Lung (tissue), 12 donors: ENCODE data around the gene ADAP1. TPM values are rescaled to one million over a fixed set of nuclear protein-coding genes. Genes with fewer than 3 reads are reported as not detected.
A peak's percentile ranks its signal among the peaks of the same experiment; 100 is the strongest.

Experiments
- ATAC-seq: fragments of 200-7000 bp; cut with Tn5 transposase; one replicate; pipeline ENCODE4 v1.9.1; 2020; ENCODE audit warnings: moderate number of reproducible peaks; ENCODE audit not compliant: insufficient read depth, low FRiP score
- DNase-seq, 3 donors: peaks; one replicate each; pipeline ENCODE4 v3.0.0-alpha.2; 2013 to 2017
- H3K27ac ChIP-seq, 2 donors: one replicate each; pipeline ENCODE4 v1.5.1; 2013; ENCODE audit warnings: mild to moderate bottlenecking in 2 of 2, moderate library complexity in 2 of 2, control low read depth in 1 of 2, inconsistent platforms in 1 of 2, low read depth in 1 of 2, low read length in 1 of 2
- H3K27me3 ChIP-seq, 3 donors: one replicate each; pipeline ENCODE4 v1.5.1; 2013; ENCODE audit warnings: low read length in 2 of 3; ENCODE audit not compliant: control insufficient read depth in 3 of 3, insufficient read depth in 3 of 3
- H3K36me3 ChIP-seq, 4 donors: one replicate each; pipeline ENCODE4 v1.5.1; 2013; ENCODE audit warnings: low read length in 4 of 4, mild to moderate bottlenecking in 1 of 4, moderate library complexity in 1 of 4; ENCODE audit not compliant: control insufficient read depth in 4 of 4, insufficient read depth in 4 of 4
- H3K4me1 ChIP-seq, 5 donors: one replicate each; pipeline ENCODE4 v1.5.1; 2013; ENCODE audit warnings: low read length in 5 of 5, mild to moderate bottlenecking in 2 of 5, moderate library complexity in 1 of 5; ENCODE audit not compliant: control insufficient read depth in 5 of 5, insufficient read depth in 5 of 5
- H3K4me3 ChIP-seq: one replicate; pipeline ENCODE4 v1.5.1; 2013; ENCODE audit warnings: mild to moderate bottlenecking, control low read depth, moderate library complexity
- H3K9ac ChIP-seq, 2 donors: one replicate each; pipeline ENCODE4 v1.5.1; 2013; ENCODE audit warnings: low read length in 2 of 2, control low read depth in 1 of 2; ENCODE audit not compliant: insufficient read depth in 1 of 2
- H3K9me3 ChIP-seq, 4 donors: one replicate each; pipeline ENCODE4 v1.5.1; 2013; ENCODE audit warnings: low read length in 3 of 4, mild to moderate bottlenecking in 1 of 4, moderate library complexity in 1 of 4; ENCODE audit not compliant: control insufficient read depth in 4 of 4, insufficient read depth in 3 of 4
- WGBS, 2 donors: extraction: QIAGEN DNeasy Blood & Tissue Kit; methylation state at CpG; one replicate each; pipeline ENCODE4 v1.1.7; 2013; 5-methylcytosine and 5-hydroxymethylcytosine counted together
- polyA plus RNA-seq, 2 donors: library from polyadenylated mRNA; stranded (reverse); fragments of 200-250 nt; gene quantifications; one replicate each; pipeline ENCODE4 v1.2.1, GENCODE V29; 2013
- total RNA-seq, 2 donors: library from RNA; depleted of rRNA in 1 of 2; stranded (reverse); fragments of >200 nt in 1 of 2; gene quantifications; one replicate each; pipeline ENCODE4 v1.2.1, GENCODE V29; 2014 to 2021
- TF ChIP-seq, protein P1 (sequence below): IDR thresholded peaks from 2 replicates; pipeline ENCODE4 v1.5.1; 2012; ENCODE audit warnings: mild to moderate bottlenecking; ENCODE audit errors: control extremely low read depth, extremely low read depth
- donor health status: control.
- donor health status: control.
- donor health status: Bipolar disorder and iron deficiency.
- donor health status: healthy.
- donor health status: DM: yes; HTN: yes; CAD: no.

Gene ADAP1
- total and polyA plus RNA-seq, 4 donors: 11.5 to 39.0 (median 32.6) TPM

DNA sequence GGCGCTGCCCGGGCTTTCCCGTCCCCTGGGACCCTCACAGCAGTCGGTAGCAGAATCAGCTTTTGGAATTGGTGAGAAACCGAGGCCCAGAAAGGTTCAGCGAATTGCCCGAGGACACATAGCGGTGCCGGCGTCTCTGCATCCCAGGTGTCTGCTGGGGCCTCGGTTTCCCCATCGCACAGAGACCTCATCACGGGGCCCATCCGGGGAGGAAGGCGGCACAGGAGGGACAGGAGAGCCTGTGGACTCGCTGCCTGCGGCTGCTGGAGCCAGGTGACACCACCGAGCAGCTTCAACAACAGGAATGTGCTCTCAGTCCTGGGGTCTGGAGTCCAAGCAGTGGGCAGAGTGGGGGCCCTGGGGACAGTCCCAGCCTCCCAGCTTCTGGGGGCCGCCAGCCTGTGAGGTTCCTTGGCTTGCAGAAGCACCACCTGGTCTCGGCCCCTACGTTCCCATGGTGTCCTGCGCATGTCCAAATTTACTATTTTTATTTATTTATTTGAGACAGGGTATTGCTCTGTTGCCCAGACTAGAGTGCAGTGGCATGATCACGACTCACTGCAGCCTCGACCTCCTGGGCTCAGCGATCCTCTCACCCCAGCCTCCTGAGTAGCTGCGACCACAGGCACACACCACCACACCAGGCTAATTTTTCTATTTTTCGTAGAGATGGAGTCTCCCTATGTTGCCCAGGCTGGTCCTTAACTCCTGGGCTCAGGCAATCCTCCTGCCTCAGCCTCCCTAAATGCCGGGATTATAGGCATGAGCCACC is 21.4 kb upstream of the ADAP1 start:
- DNase-seq: no peak
- TF ChIP-seq, protein P1, sequence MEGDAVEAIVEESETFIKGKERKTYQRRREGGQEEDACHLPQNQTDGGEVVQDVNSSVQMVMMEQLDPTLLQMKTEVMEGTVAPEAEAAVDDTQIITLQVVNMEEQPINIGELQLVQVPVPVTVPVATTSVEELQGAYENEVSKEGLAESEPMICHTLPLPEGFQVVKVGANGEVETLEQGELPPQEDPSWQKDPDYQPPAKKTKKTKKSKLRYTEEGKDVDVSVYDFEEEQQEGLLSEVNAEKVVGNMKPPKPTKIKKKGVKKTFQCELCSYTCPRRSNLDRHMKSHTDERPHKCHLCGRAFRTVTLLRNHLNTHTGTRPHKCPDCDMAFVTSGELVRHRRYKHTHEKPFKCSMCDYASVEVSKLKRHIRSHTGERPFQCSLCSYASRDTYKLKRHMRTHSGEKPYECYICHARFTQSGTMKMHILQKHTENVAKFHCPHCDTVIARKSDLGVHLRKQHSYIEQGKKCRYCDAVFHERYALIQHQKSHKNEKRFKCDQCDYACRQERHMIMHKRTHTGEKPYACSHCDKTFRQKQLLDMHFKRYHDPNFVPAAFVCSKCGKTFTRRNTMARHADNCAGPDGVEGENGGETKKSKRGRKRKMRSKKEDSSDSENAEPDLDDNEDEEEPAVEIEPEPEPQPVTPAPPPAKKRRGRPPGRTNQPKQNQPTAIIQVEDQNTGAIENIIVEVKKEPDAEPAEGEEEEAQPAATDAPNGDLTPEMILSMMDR: no peak
- Histone ChIP-seq H3K4me1 (peaks cover 0 to 35% (median 11%) of the 10 kb centered on the region in 5 donors), H3K27me3 (no peaks in the 10 kb centered on the region), H3K9ac (no peak overlapping the region), H3K27ac (no peak overlapping the region), H3K9me3 (no peaks in the 10 kb centered on the region), H3K36me3 (peaks cover 4 to 14% (median 8%) of the 10 kb centered on the region in 4 donors), H3K4me3 (no peak overlapping the region)
- 47 to 59% methylated on average over 28 of the region's 28 CpGs for WGBS, 2 donors
- ATAC-seq: no peak

- peak within 1 kb of the TSS; percentile 17 to 69 for H3K9ac ChIP-seq
- ATAC-seq: peak; percentile 98
- peak within 1 kb of the TSS; percentile 99 to 100 for H3K27ac ChIP-seq
- TF ChIP-seq, protein P1: no peak
- WGBS, 2 donors: 0% methylated on average over 77 to 78 of the region's 78 CpGs
- H3K4me1 ChIP-seq: peaks cover 0 to 35% (median 12%) of the 10 kb centered on the region in 5 donors
- peak; percentile 88 to 94 (median 94) for DNase-seq
- peaks cover 6 to 16% (median 10%) of the 10 kb centered on the region in 4 donors for H3K36me3 ChIP-seq
- no peaks in the 10 kb centered on the region for H3K9me3 ChIP-seq
- H3K27me3 ChIP-seq: no peaks in the 10 kb centered on the region
- H3K4me3 ChIP-seq: peak within 1 kb of the TSS; percentile 99
Observed at GRCh38 chr7:974820-975681, 20.6 kb upstream of the ADAP1 start, which contains the start of gene COX19. Gene COX19 (minus strand): TSS chr7:975549. CDS start chr7:975509, 40 bp downstream.

GRCh38 chr7:974172-974571 is 19.7 kb upstream of the ADAP1 start:
- DNase-seq (no peak), ATAC-seq (no peak)
- peaks cover 8 to 22% (median 15%) of the 10 kb centered on the region in 4 donors for H3K36me3 ChIP-seq
- H3K9me3 ChIP-seq: no peaks in the 10 kb centered on the region
- H3K9ac ChIP-seq: peak overlapping the region in 1 of 2 donors; percentile 17
- no peaks in the 10 kb centered on the region for H3K27me3 ChIP-seq
- peak overlapping the region; percentile 7 for H3K4me3 ChIP-seq
- TF ChIP-seq, protein P1: no peak
- no peak overlapping the region for H3K27ac ChIP-seq
- 27 to 37% methylated on average over 7 of the region's 7 CpGs for WGBS, 2 donors
- peaks cover 0 to 35% (median 12%) of the 10 kb centered on the region in 5 donors for H3K4me1 ChIP-seq
